Dermis blood vessel endothelial cell (primary cell): ENCODE data around the gene KIFAP3. TPM values are rescaled to one million over a fixed set of nuclear protein-coding genes. Genes with fewer than 3 reads are reported as not detected.
"Not testable (repeated sequence)": the region's sequence is repeated elsewhere in the genome, so short reads cannot be mapped to it uniquely, and the experiment has no call there.

ENCODE experiments used
- DNase-seq: peaks from one replicate; pipeline ENCODE4 v3.0.0; 2010
- total RNA-seq: library from RNA; depleted of rRNA; stranded (reverse); fragments of >200 nt; gene quantifications from 2 replicates; pipeline ENCODE4 v1.2.3, GENCODE V29; 2014

Gene KIFAP3
- total RNA-seq, 1 donor from 2014 or later = 23.1 TPM

DNA sequence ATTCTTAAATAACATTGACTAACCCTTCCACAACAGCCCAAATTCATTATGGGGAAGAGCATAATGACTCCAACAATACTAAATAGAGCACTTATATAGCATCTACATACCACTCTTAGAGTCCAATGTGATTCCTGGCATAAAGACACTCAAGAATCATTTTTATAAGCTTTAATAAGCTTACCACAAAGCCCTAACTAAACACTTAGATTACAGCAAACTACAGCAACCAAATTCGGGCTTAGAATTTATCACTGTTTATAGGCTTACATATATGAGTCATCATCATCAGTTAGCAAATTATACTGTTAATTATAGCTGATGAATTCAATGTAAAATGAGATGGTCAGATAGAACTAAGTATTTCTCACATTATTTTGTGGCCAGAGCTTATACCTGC, 188.1 kb downstream of the KIFAP3 start:
- no peak for DNase-seq

- DNase-seq = no peak
These were observed 189.3 kb downstream of the KIFAP3 start for GRCh38 chr1:169885207-169885606.

DNA sequence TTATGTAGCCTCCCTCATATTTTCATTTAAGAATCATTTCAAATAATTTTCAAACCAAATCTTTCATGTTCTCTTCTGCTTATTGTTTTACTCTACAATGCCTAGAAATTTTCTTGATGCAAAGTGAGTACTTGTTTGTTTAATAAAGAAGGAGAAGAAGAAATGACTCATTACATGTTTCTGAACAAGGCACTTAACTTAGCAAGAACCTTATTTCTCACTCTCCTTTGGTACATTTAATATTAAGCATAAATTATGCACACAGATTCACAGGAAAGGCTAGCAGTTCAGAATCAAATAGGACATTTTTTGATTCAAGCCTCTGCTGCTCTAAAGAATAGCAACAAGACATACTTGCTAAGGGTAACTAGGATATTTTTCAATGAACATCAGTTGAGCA, 189.9 kb downstream of the KIFAP3 start:
- DNase-seq = no peak

DNA sequence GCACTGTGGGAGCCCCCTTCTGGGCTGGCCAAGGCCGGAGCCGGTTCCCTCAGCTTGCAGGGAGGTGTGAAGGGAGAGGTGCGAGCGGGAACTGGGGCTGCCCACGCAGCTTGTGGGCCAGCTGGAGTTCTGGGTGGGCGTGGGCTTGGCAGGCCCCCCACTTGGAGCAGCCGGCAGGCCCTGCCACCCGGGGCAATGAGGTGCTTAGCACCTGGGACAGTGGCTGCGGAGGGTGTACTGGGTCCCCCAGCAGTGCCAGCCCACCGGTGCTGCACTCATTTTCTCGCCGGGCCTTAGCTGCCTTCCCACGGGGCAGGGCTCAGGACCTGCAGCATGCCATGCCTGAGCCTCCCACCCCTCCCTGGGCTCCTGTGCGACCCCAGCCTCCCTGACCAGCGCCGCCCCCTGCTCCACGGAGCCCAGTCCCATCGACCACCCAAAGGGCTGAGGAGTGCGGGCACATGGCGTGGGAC, 192.4 kb downstream of the KIFAP3 start:
- DNase-seq = no peak

DNA sequence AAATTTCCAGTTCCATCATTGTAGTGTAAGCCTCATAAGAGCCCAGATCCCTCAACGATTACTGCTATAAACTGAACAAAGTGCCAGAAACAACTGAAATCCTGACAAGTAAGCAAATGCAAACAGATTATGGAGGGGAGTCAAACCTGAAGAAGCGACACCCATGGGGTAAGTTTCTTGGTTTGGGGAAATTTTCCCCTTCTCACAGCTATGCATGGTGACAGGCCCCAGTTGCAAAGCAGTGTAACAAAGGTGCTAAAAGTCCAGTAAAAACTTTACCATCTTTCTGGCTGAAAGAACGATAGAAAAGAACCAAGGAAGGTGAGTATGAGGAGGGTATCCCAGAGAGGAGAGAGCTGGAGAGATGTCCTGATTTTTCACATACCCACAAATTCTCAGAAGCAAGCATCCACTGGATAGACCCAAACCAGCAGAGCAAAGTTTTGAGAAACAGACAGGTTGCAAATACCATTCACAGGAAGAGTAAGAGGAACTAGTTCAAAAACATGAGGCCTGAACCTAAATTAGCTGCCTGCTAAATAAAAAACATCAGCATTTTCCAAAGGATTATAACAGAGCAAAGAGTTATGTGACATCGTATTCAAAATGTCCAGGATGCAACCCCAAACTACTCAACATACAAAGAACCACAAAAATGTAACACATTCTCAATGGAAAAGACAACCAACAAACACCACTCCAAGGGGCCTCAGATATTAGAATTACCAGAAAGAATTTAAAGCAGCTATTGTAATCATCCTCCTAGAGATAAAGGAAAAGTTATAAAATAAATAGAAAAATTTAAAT, 195.3 kb downstream of the KIFAP3 start:
- no peak for DNase-seq

- DNase-seq = no peak
These were observed 196.0 kb downstream of the KIFAP3 start for GRCh38 chr1:169878498-169878897.

DNA sequence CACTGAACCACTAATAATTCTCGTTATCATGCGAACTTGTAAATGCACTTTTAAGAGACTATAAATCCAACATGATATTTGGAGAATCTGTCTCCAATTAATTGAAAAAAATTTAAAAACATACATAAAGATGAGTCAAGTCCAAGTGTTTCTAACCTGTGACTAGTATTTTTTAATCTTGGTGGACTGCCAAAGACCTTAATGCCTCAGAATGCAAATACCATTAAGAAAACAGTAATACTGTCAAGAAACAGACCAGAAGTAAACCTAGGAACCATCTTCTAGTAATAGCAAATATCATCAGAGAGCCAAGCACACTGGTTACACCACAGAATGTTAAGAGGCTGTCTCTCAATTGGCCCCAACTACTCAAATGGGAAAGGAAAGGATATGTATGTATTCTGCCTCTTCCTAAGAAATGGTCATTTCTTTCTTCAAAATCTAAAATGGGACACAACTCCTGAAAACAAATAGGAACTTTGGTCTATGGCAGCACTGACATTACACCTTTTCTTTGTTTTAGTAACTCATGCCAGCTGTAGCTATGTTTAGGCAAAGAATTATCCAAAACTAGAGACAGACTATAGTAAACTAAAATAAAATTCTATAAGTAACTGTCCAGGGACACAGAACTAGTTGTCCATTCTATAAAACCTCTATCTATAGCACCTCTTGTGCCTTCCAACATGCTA, 196.5 kb downstream of the KIFAP3 start:
- DNase-seq = no peak

DNA sequence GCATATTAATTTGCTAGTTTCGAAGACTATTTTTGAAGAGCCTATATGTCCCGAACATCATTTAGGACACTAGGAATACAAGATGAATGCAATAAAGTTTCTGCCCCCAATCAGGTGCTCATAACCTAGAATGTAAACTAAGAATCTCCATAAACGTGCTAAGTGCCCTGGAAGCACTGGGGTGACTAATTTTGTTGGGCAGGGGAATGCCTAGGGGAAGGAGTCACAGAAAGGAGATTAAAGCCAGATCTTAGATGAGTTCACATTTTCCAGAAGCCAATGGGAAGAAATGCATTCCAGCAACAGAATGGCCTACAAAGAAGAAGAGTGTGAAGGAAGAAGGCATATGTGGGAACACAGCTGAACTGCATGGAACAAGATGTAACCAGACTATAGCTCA, 200.3 kb downstream of the KIFAP3 start:
- DNase-seq = no peak

- no peak for DNase-seq
These were observed 200.8 kb downstream of the KIFAP3 start for GRCh38 chr1:169873582-169874199.

GRCh38 chr1:169872906-169873305, 201.6 kb downstream of the KIFAP3 start:
- DNase-seq = no peak

DNA sequence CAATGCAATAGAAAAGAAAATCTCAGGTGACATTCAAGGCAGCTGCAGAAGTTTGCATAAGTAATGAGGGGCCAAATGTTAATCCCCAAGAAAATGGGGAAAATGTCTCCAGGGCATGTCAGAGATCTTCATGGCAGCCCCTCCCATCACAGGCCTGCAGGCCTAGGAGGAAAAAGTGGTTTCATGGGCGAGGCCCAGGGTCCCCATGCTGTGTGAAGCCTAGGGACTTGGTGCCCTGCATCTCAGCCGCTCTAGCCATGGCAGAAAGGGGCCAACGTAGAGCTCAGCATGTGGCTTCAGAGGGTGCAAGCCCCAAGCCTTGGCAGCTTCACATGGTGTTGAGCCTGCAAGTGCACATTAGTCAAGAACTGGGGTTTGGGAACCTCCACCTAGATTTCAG, 202.5 kb downstream of the KIFAP3 start:
- not testable (repeated sequence) for DNase-seq

Other genes with a start within 250 kb of the KIFAP3 start
- gene SCYL3, start 180.8 kb downstream of the KIFAP3 start, total RNA-seq = 8.3 and 11.6 TPM in 2 replicates
- gene NTMT2, start 71.3 kb upstream of the KIFAP3 start, total RNA-seq = not detected in 2 replicates